Measurements from ENCODE around the gene PSMA4. TPM values are rescaled to one million over a fixed set of nuclear protein-coding genes. Genes with fewer than 3 reads are reported as not detected.

PSMA4 gene
- total and polyA plus RNA-seq, 2 experiments from 2014 or later: 322 to 552 TPM

GRCh38 chr15:78571382-78571781 is 31.1 kb downstream of the PSMA4 start:
- Histone ChIP-seq H3F3A (replicated peaks; ENCODE audit: low read depth) (no peaks in the 10 kb centered on the region), H3K27me3 (ENCODE audit: insufficient read depth) (no peaks in the 10 kb centered on the region), H2AFZ (no peak overlapping the region), H3K4me2 (no peak overlapping the region), H3K9me2 (ENCODE audit: insufficient read depth) (no peaks in the 10 kb centered on the region), H3K27ac (ENCODE audit: low read depth) (no peak overlapping the region), H3K36me3 (ENCODE audit: insufficient read depth) (no peaks in the 10 kb centered on the region), H3K4me3 (no peak overlapping the region), H4K20me1 (replicated peaks; ENCODE audit: insufficient read depth) (peaks cover 12% of the 10 kb centered on the region), H3K79me2 (replicated peaks; ENCODE audit: insufficient read depth) (peaks cover 96% of the 10 kb centered on the region), H3K4me1 (ENCODE audit: insufficient read depth) (0 out of 2 replicates have a peak, but pooled peaks cover 11% of the 10 kb centered on the region)
- H3K27me3 Mint-ChIP-seq (ENCODE audit: insufficient read depth, low read depth, poor library complexity): peaks cover 2% of the 10 kb centered on the region
- ATAC-seq: no peak
- TF ChIP-seq ZNF331 (CRISPR knock-in tag; IDR thresholded peaks at IDR 0.05; ENCODE audit: low read depth) (no peak), STAT1 (IDR thresholded peaks at IDR 0.05; ENCODE audit: unreplicated experiment) (no peak), ETS1 (IDR thresholded peaks at IDR 0.05) (no peak), CREB1 (CRISPR knock-in tag; IDR thresholded peaks at IDR 0.05; ENCODE audit: low read depth) (no peak)
- TF ChIP-seq, protein P1, sequence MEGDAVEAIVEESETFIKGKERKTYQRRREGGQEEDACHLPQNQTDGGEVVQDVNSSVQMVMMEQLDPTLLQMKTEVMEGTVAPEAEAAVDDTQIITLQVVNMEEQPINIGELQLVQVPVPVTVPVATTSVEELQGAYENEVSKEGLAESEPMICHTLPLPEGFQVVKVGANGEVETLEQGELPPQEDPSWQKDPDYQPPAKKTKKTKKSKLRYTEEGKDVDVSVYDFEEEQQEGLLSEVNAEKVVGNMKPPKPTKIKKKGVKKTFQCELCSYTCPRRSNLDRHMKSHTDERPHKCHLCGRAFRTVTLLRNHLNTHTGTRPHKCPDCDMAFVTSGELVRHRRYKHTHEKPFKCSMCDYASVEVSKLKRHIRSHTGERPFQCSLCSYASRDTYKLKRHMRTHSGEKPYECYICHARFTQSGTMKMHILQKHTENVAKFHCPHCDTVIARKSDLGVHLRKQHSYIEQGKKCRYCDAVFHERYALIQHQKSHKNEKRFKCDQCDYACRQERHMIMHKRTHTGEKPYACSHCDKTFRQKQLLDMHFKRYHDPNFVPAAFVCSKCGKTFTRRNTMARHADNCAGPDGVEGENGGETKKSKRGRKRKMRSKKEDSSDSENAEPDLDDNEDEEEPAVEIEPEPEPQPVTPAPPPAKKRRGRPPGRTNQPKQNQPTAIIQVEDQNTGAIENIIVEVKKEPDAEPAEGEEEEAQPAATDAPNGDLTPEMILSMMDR (conservative IDR thresholded peaks at IDR 0.05; ENCODE audit: low read depth in 2 of 2): no peak
- no peak overlapping the region for H3K4me3 Mint-ChIP-seq
- H3K36me3 Mint-ChIP-seq (ENCODE audit: low read depth): no peaks in the 10 kb centered on the region; the same call in 2 of the 3 replicates
- no peak overlapping the region for H3K27ac Mint-ChIP-seq
- no peaks in the 10 kb centered on the region for H3K9me3 Mint-ChIP-seq
- peaks cover 11% of the 10 kb centered on the region; the same call in 2 of the 3 replicates for H3K4me1 Mint-ChIP-seq
- no peak for DNase-seq (ENCODE audit: low spot score)

GRCh38 chr15:78573416-78573815 is 33.2 kb downstream of the PSMA4 start:
- no peak overlapping the region for H3K4me2 ChIP-seq
- 0 out of 2 replicates have a peak, but pooled peaks cover 3% of the 10 kb centered on the region for H3K4me1 ChIP-seq (ENCODE audit: insufficient read depth)
- no peak overlapping the region for H3K4me3 ChIP-seq
- H3K9me2 ChIP-seq (ENCODE audit: insufficient read depth): no peaks in the 10 kb centered on the region
- TF ChIP-seq, protein P1 (conservative IDR thresholded peaks at IDR 0.05; ENCODE audit: low read depth in 2 of 2): no peak
- TF ChIP-seq EZH2phosphoT487 (IDR thresholded peaks at IDR 0.05; ENCODE audit: unreplicated experiment) (no peak), EZH2 (IDR thresholded peaks at IDR 0.05; ENCODE audit: low read depth, unreplicated experiment) (no peak)
- peaks cover 96% of the 10 kb centered on the region for H3K79me2 ChIP-seq (replicated peaks; ENCODE audit: insufficient read depth)
- peaks cover 2% of the 10 kb centered on the region for H3K27me3 Mint-ChIP-seq (ENCODE audit: insufficient read depth, low read depth, poor library complexity)
- H3K9me3 Mint-ChIP-seq: no peaks in the 10 kb centered on the region
- H3K27ac ChIP-seq (ENCODE audit: low read depth): no peak overlapping the region
- H3F3A ChIP-seq (replicated peaks; ENCODE audit: low read depth): no peaks in the 10 kb centered on the region
- H3K36me3 ChIP-seq (ENCODE audit: insufficient read depth): no peaks in the 10 kb centered on the region
- H2AFZ ChIP-seq: no peak overlapping the region
- H3K36me3 Mint-ChIP-seq (ENCODE audit: low read depth): no peaks in the 10 kb centered on the region
- H4K20me1 ChIP-seq (replicated peaks; ENCODE audit: insufficient read depth): peaks cover 18% of the 10 kb centered on the region
- DNase-seq (ENCODE audit: low spot score) (no peak), ATAC-seq (no peak)
- H3K4me1 Mint-ChIP-seq: peaks cover 3% of the 10 kb centered on the region; the same call in 2 of the 3 replicates
- H3K4me3 Mint-ChIP-seq: no peak overlapping the region
- no peaks in the 10 kb centered on the region for H3K27me3 ChIP-seq (ENCODE audit: insufficient read depth)
- no peak overlapping the region for H3K27ac Mint-ChIP-seq
